Body of pancreas (tissue), 4 donors: Measurements from ENCODE around the gene SI. TPM values are rescaled to one million over a fixed set of nuclear protein-coding genes. Genes with fewer than 3 reads are reported as not detected.

Experiments used
- ATAC-seq: fragments of 150-250 bp; one replicate; pipeline ENCODE4 v1.9.1; 2016
- DNase-seq, 4 donors: peaks; one replicate each; pipeline ENCODE4 v3.0.0-alpha.2; 2019
- H3K27ac ChIP-seq, 4 donors: fragments of 200-600 bp; sonication (generic); 1 replicate in 3 of 4; 2 replicates in 1 of 4; pipeline versions ENCODE4 v1.5.1 to v1.6.1; 2016 to 2019; ENCODE audit warnings: mild to moderate bottlenecking in 1 of 4, mixed read lengths in 1 of 4, moderate library complexity in 1 of 4
- H3K27me3 ChIP-seq, 2 donors: fragments of 200-600 bp; sonication (generic); one replicate each; pipeline ENCODE4 v1.6.0; 2016; ENCODE audit warnings: mild to moderate bottlenecking in 1 of 2
- H3K36me3 ChIP-seq, 2 donors: fragments of 200-600 bp; sonication (generic); replicated peaks in 1 of 2; 2 replicates each; pipeline ENCODE4 v1.5.1; 2016; ENCODE audit warnings: low read depth in 2 of 2; ENCODE audit not compliant: insufficient read depth in 1 of 2
- H3K4me1 ChIP-seq: fragments of 200-600 bp; sonication (generic); one replicate; pipeline ENCODE4 v1.6.0; 2016
- H3K4me3 ChIP-seq, 2 donors: fragments of 200-600 bp; sonication (generic); 1 replicate in 1 of 2; 2 replicates in 1 of 2; pipeline ENCODE4 v1.5.1; 2016 to 2019
- H3K9me3 ChIP-seq, 3 donors: fragments of 200-600 bp; sonication (generic); 1 replicate in 2 of 3; 2 replicates in 1 of 3; pipeline ENCODE4 v1.5.1; 2016
- POLR2A ChIP-seq, 3 donors: fragments of 450-650 bp; IDR thresholded peaks; one replicate each; pipeline ENCODE4 v1.6.1; 2016; ENCODE audit warnings: antibody characterized with exemption in 3 of 3, mild to moderate bottlenecking in 2 of 3
- WGBS, 2 donors: methylation state at CpG; one replicate each; pipeline ENCODE4 v1.1.5; 2017; 5-methylcytosine and 5-hydroxymethylcytosine counted together
- intact Hi-C: fragments of 100-400 bp; cut with DNase I; formaldehyde crosslinking; loops from one replicate; pipeline ENCODE4 v1.15.1; 2023
- total RNA-seq, 2 donors: library from RNA; depleted of rRNA; stranded (reverse); fragments of >200 nt; gene quantifications; one replicate each; pipeline ENCODE4 v1.1.0, GENCODE V29; 2016
- TF ChIP-seq, protein P1 (sequence below), 7 experiments: fragments of 450-650 bp in 4 of 7; fragments of 200-600 bp in 3 of 7; sonication (generic) in 3 of 7; IDR thresholded peaks; one replicate each; pipeline ENCODE4 v1.5.1; 2016 to 2019; ENCODE audit warnings: antibody characterized with exemption in 7 of 7

SI gene
- total RNA-seq, 2 donors from 2014 or later = not detected

DNA sequence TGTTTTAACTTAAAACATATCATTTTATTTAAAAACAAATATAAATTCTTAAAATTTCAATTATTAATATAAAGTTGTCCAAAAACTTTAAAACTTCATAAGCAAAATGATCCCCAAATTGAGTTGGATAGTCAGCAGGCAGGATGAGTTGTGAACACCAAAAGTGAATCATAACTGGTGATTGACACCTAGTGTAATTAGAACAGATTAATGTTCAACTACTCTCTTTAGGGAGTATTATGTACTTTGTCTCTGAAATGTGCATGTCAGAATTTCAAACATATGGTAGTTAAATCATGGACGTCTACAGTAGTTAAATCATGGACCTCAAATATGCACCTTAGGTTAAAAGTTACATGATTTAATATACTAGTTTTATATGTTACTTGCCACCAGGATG, 2.9 kb upstream of the SI start:
- no peak overlapping the region for H3K4me3 ChIP-seq
- no peaks in the 10 kb centered on the region for H3K4me1 ChIP-seq
- no peak overlapping the region for H3K27ac ChIP-seq
- DNase-seq = no peak
- H3K9me3 ChIP-seq = no peaks in the 10 kb centered on the region
- intact Hi-C loops = no loop called here
- no peak for TF ChIP-seq POLR2A (IDR thresholded peaks at IDR 0.05)
- TF ChIP-seq, protein P1, sequence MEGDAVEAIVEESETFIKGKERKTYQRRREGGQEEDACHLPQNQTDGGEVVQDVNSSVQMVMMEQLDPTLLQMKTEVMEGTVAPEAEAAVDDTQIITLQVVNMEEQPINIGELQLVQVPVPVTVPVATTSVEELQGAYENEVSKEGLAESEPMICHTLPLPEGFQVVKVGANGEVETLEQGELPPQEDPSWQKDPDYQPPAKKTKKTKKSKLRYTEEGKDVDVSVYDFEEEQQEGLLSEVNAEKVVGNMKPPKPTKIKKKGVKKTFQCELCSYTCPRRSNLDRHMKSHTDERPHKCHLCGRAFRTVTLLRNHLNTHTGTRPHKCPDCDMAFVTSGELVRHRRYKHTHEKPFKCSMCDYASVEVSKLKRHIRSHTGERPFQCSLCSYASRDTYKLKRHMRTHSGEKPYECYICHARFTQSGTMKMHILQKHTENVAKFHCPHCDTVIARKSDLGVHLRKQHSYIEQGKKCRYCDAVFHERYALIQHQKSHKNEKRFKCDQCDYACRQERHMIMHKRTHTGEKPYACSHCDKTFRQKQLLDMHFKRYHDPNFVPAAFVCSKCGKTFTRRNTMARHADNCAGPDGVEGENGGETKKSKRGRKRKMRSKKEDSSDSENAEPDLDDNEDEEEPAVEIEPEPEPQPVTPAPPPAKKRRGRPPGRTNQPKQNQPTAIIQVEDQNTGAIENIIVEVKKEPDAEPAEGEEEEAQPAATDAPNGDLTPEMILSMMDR (IDR thresholded peaks at IDR 0.05) = no peak
- ATAC-seq = no peak
- H3K27me3 ChIP-seq = no peaks in the 10 kb centered on the region
- WGBS, 2 donors = 12 to 25% methylated on average over 1 of the region's 1 CpG
- H3K36me3 ChIP-seq = no peaks in the 10 kb centered on the region

DNA sequence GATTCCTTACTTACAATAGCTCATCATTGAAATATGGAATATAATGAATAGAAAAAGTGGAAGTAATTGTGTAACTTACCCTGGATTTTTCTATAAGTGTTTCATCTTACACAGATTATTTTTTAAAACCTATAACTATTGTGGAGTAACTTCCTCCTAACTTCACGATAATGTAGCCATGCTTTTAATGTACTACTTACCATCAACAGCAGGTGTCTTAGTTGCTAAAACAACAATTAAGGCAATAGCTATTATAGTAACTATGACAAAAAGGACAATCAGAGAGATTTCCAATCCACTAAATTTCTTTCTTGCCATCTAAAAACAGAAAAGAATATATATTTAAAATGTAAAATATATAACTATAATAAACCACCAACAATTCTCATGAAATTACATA, 2.6 kb downstream of the SI start:
- DNase-seq = no peak
- ATAC-seq = no peak
- Histone ChIP-seq H3K27me3 (no peaks in the 10 kb centered on the region), H3K9me3 (no peaks in the 10 kb centered on the region), H3K4me1 (no peaks in the 10 kb centered on the region), H3K27ac (no peak overlapping the region), H3K36me3 (no peaks in the 10 kb centered on the region), H3K4me3 (no peak overlapping the region)
- 51 to 58% methylated on average over 1 of the region's 1 CpG for WGBS, 2 donors
- TF ChIP-seq, protein P1 (IDR thresholded peaks at IDR 0.05) = no peak
- TF ChIP-seq POLR2A (IDR thresholded peaks at IDR 0.05) = no peak
- intact Hi-C loops = no loop called here

DNA sequence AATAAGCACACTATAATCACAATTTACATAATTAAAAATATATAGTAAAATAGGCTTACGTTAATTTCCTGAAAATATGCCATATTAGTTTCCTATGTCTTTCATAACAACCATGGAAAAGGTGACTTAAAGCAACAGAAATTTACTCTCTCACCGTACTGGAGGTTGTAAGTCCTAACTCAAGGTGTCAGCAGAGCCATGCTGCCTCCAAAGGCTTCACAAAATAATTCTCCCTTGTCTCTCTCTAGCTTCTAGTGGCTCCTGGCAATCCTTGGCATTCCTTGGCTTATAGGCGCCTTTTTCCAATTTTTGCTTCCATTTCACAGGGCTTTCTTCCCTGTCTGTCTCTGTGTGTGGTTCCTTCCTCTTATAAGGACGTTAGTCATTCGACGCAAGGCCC, 7.6 kb downstream of the SI start:
- Histone ChIP-seq H3K27ac (no peak overlapping the region), H3K27me3 (no peaks in the 10 kb centered on the region), H3K4me3 (no peak overlapping the region), H3K9me3 (no peaks in the 10 kb centered on the region), H3K36me3 (no peaks in the 10 kb centered on the region), H3K4me1 (no peaks in the 10 kb centered on the region)
- TF ChIP-seq POLR2A (IDR thresholded peaks at IDR 0.05) = no peak
- DNase-seq (no peak), ATAC-seq (no peak)
- WGBS, 2 donors = 74 to 76% methylated on average over 6 of the region's 6 CpGs
- intact Hi-C loops = no loop called here

DNA sequence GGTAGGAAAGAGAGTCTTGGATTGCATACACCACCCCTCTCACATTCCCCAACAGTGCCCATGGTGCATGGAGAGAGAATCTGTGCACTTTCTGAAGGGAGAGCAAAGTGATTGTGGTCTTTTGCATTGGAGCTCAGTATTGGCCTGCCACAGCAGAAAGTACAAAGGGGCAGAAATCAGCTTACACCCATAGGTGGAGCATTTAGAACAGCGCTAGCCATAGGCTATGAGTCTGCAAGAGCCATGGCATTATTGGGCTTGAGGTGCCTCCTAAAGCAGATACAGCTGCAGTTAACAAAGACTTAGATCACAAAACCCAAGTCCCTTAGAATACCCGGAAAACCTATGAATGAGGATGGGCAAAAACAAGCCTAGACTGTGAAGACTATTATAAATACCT, 21.8 kb downstream of the SI start:
- H3K27ac ChIP-seq = no peak overlapping the region
- no peaks in the 10 kb centered on the region for H3K4me1 ChIP-seq
- H3K9me3 ChIP-seq = no peaks in the 10 kb centered on the region
- H3K4me3 ChIP-seq = no peak overlapping the region
- H3K36me3 ChIP-seq = no peaks in the 10 kb centered on the region
- H3K27me3 ChIP-seq = no peaks in the 10 kb centered on the region
- TF ChIP-seq, protein P1 (IDR thresholded peaks at IDR 0.05) = no peak
- no peak for TF ChIP-seq POLR2A (IDR thresholded peaks at IDR 0.05)
- intact Hi-C loops = no loop called here
- DNase-seq = no peak
- WGBS, 2 donors = 95 to 97% methylated on average over 2 of the region's 2 CpGs
- ATAC-seq = no peak

DNA sequence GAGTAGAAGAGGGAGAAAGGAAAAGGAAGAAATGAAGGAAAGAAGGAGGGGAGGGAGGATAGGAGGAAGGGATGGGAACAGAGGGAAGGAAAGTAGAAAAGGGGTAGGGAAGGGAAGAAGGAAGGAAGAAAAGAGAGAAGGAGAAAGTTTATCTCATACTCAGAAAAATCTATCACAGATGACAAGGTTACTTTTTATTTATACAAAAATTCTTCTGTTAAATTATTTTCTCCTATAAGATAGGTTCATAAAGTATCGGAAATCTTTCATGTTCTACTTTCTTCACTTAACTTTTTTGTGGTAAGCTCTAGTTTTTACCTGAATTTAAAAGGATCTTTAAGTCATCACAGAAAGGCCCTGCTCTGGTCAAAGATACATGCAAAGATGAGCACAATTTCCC, 38.1 kb downstream of the SI start:
- intact Hi-C loops = no loop called here
- Histone ChIP-seq H3K36me3 (no peaks in the 10 kb centered on the region), H3K4me3 (no peak overlapping the region), H3K4me1 (no peaks in the 10 kb centered on the region), H3K9me3 (no peaks in the 10 kb centered on the region), H3K27ac (no peak overlapping the region), H3K27me3 (no peaks in the 10 kb centered on the region)
- no peak for DNase-seq
- TF ChIP-seq, protein P1 (IDR thresholded peaks at IDR 0.05) = no peak
- no peak for TF ChIP-seq POLR2A (IDR thresholded peaks at IDR 0.05)
- WGBS, 2 donors = 74 to 78% methylated on average over 1 of the region's 1 CpG
- no peak for ATAC-seq
